WTC11 (cell line): ENCODE results near the gene DNAH7. TPM values are rescaled to one million over a fixed set of nuclear protein-coding genes. Genes with fewer than 3 reads are reported as not detected.

Experiments
- ATAC-seq: fragments of 200-7000 bp; cut with Tn5 transposase; 2 replicates; pipeline ENCODE4 v1.10.0; 2021; ENCODE audit warnings: mild to moderate bottlenecking, moderate library complexity
- CTCF ChIA-PET: fragments of 300-600 bp; sonication (Branson Sonifier 250); formaldehyde crosslinking; loops from one replicate; lab custom pipeline; 2021; ENCODE audit warnings: antibody characterized with exemption; lab: Charles Lee
- POLR2A ChIA-PET: fragments of 350-600 bp; sonication (Branson Sonifier 250); formaldehyde crosslinking; loops from one replicate; lab custom pipeline; 2021; ENCODE audit warnings: antibody characterized with exemption; lab: Charles Lee
- DNase-seq: peaks from one replicate; pipeline ENCODE4 v3.0.0; 2021; ENCODE audit warnings: low spot score
- H3K27ac Mint-ChIP-seq: 2 replicates; pipeline ENCODE4 v1.8.0; 2021; ENCODE audit warnings: mixed read lengths
- H3K27me3 Mint-ChIP-seq: 2 replicates; pipeline ENCODE4 v1.8.0; 2021; ENCODE audit warnings: low read depth, mild to moderate bottlenecking, moderate library complexity, mixed read lengths
- H3K36me3 Mint-ChIP-seq: 2 replicates; pipeline ENCODE4 v1.8.0; 2021; ENCODE audit warnings: mixed read lengths
- H3K4me1 Mint-ChIP-seq: 2 replicates; pipeline ENCODE4 v1.8.0; 2022; ENCODE audit warnings: mixed read lengths
- H3K4me3 Mint-ChIP-seq: 2 replicates; pipeline ENCODE4 v1.8.0; 2021; ENCODE audit warnings: mild to moderate bottlenecking, moderate library complexity, mixed read lengths
- H3K9me3 Mint-ChIP-seq: 2 replicates; pipeline ENCODE4 v1.8.0; 2021; ENCODE audit warnings: mixed read lengths
- AFF4 ChIP-seq: sonication (generic); formaldehyde crosslinking; IDR thresholded peaks from 2 replicates; pipeline ENCODE4 v1.8.1; 2023; ENCODE audit warnings: mild to moderate bottlenecking, missing genetic modification reagents, borderline replicate concordance
- ARID4B ChIP-seq: sonication (generic); formaldehyde crosslinking; IDR thresholded peaks from 2 replicates; pipeline ENCODE4 v1.8.0; 2023; ENCODE audit warnings: missing genetic modification reagents, mild to moderate bottlenecking, borderline replicate concordance
- CDX4 ChIP-seq: fragments of 250-450 bp; sonication (Bioruptor Pico); IDR thresholded peaks from 2 replicates; pipeline ENCODE4 v1.9.0; 2021; ENCODE audit warnings: moderate library complexity, mild to moderate bottlenecking, inconsistent platforms, borderline replicate concordance
- CREB1 ChIP-seq: sonication (generic); formaldehyde crosslinking; IDR thresholded peaks from 2 replicates; pipeline ENCODE4 v1.8.0; 2023; ENCODE audit warnings: mild to moderate bottlenecking, missing genetic modification reagents
- E2F1 ChIP-seq: sonication (generic); formaldehyde crosslinking; IDR thresholded peaks from 2 replicates; pipeline ENCODE4 v1.8.0; 2022; ENCODE audit warnings: mild to moderate bottlenecking, missing genetic modification reagents
- E2F4 ChIP-seq: sonication (generic); formaldehyde crosslinking; IDR thresholded peaks from 2 replicates; pipeline ENCODE4 v1.8.1; 2022; ENCODE audit warnings: low read depth, mild to moderate bottlenecking, moderate library complexity, missing genetic modification reagents, borderline replicate concordance
- ESRRA ChIP-seq: sonication (generic); formaldehyde crosslinking; IDR thresholded peaks from 2 replicates; pipeline ENCODE4 v1.8.1; 2022; ENCODE audit warnings: mild to moderate bottlenecking, missing genetic modification reagents, borderline replicate concordance
- JAZF1 ChIP-seq: fragments of 250-450 bp; sonication (Bioruptor Pico); IDR thresholded peaks from 2 replicates; pipeline ENCODE4 v1.9.0; 2021; ENCODE audit warnings: moderate library complexity, mild to moderate bottlenecking, inconsistent platforms
- KAT7 ChIP-seq: sonication (generic); formaldehyde crosslinking; IDR thresholded peaks from 2 replicates; pipeline ENCODE4 v1.8.1; 2023; ENCODE audit warnings: missing genetic modification reagents, mild to moderate bottlenecking, borderline replicate concordance
- MAX ChIP-seq: sonication (generic); formaldehyde crosslinking; IDR thresholded peaks from 2 replicates; pipeline ENCODE4 v1.8.0; 2022; ENCODE audit warnings: mild to moderate bottlenecking, missing genetic modification reagents
- RELA ChIP-seq: sonication (generic); formaldehyde crosslinking; IDR thresholded peaks from 2 replicates; pipeline ENCODE4 v1.8.1; 2022; ENCODE audit warnings: missing genetic modification reagents, mild to moderate bottlenecking, borderline replicate concordance
- SMAD3 ChIP-seq: sonication (generic); formaldehyde crosslinking; IDR thresholded peaks from 2 replicates; pipeline ENCODE4 v1.8.0; 2022; ENCODE audit warnings: missing genetic modification reagents, mild to moderate bottlenecking, borderline replicate concordance
- ZBTB21 ChIP-seq: sonication (generic); formaldehyde crosslinking; IDR thresholded peaks from 2 replicates; pipeline ENCODE4 v1.8.1; 2023; ENCODE audit warnings: mild to moderate bottlenecking, missing genetic modification reagents, borderline replicate concordance
- ZNF671 ChIP-seq: fragments of 250-450 bp; sonication (Bioruptor Pico); IDR thresholded peaks from 2 replicates; pipeline ENCODE4 v1.8.0; 2021; ENCODE audit warnings: mild to moderate bottlenecking
- total RNA-seq: library from RNA; stranded (reverse); gene quantifications from 3 replicates; pipeline ENCODE4 v1.2.3, GENCODE V29; 2021

DNAH7 gene
- total RNA-seq, 1 experiment from 2014 or later, result 0.04 TPM

- TF ChIP-seq E2F4 (CRISPR knock-in tag) (no peak), MAX (CRISPR knock-in tag) (no peak), JAZF1 (CRISPR knock-in tag) (no peak)
These were observed 327.4 kb downstream of the DNAH7 start (continued) for GRCh38 chr2:195741191-195741590.

GRCh38 chr2:195737511-195738325, 330.9 kb downstream of the DNAH7 start:
- Mint-ChIP-seq H3K4me3 (no peak overlapping the region), H3K27me3 (no peaks in the 10 kb centered on the region), H3K27ac (no peak overlapping the region), H3K4me1 (no peaks in the 10 kb centered on the region), H3K9me3 (peaks cover 19% of the 10 kb centered on the region), H3K36me3 (peaks cover 54% of the 10 kb centered on the region)
- TF ChIP-seq CREB1 (no peak), CDX4 (CRISPR knock-in tag) (no peak), SMAD3 (CRISPR knock-in tag) (no peak), AFF4 (no peak), ARID4B (CRISPR knock-in tag) (no peak), KAT7 (no peak), E2F1 (CRISPR knock-in tag) (no peak), MAX (CRISPR knock-in tag) (no peak), RELA (CRISPR knock-in tag) (no peak), ESRRA (CRISPR knock-in tag) (no peak), ZBTB21 (CRISPR knock-in tag) (no peak), ZNF671 (CRISPR knock-in tag) (no peak)
- DNase-seq (no peak), ATAC-seq (no peak)
- CTCF ChIA-PET, result no interaction called here
- POLR2A ChIA-PET, result no interaction called here
